Panc1 (cell line): Measurements from ENCODE around the gene CLEC4M. TPM values are rescaled to one million over a fixed set of nuclear protein-coding genes. Genes with fewer than 3 reads are reported as not detected.

ENCODE experiments used
- ATAC-seq: fragments of 200-7000 bp; cut with Tn5 transposase; 2 replicates; pipeline ENCODE4 v1.9.1; 2020; ENCODE audit warnings: mild to moderate bottlenecking, moderate library complexity
- BruUV-seq: library from RNA; stranded (reverse); fragments of 400-500 nt; replicated peaks from 2 replicates; lab custom pipeline; 2021; lab: Mats Ljungman, UMichigan
- CTCF ChIA-PET: fragments of 300-600 bp; sonication (Branson Sonifier 250); formaldehyde crosslinking; loops from one replicate; lab custom pipeline; 2022; ENCODE audit warnings: antibody characterized with exemption; lab: Charles Lee
- POLR2A ChIA-PET: fragments of 300-600 bp; sonication (Branson Sonifier 250); formaldehyde crosslinking; loops from one replicate; lab custom pipeline; 2022; ENCODE audit warnings: antibody characterized with exemption; lab: Charles Lee
- DNase-seq: peaks from one replicate; pipeline ENCODE4 v3.0.0-alpha.2; 2010; ENCODE audit warnings: low read depth, low spot score
- H3K27ac ChIP-seq: 2 replicates; pipeline ENCODE4 v1.5.1; 2011; ENCODE audit warnings: mild to moderate bottlenecking, low read length, inconsistent platforms
- H3K27me3 ChIP-seq: fragments of 200-500 bp; sonication (Bioruptor generic); 2 replicates; pipeline ENCODE4 v1.6.0; 2014; ENCODE audit warnings: low read length, inconsistent platforms; ENCODE audit not compliant: control insufficient read depth, insufficient read depth
- H3K36me3 ChIP-seq: fragments of 200-500 bp; sonication (Bioruptor generic); 2 replicates; pipeline ENCODE4 v1.5.1; 2014; ENCODE audit warnings: inconsistent platforms, mild to moderate bottlenecking, low read length, moderate library complexity; ENCODE audit not compliant: control insufficient read depth, insufficient read depth
- H3K4me1 ChIP-seq: 2 replicates; pipeline ENCODE4 v1.5.1; 2011; ENCODE audit warnings: inconsistent platforms, mild to moderate bottlenecking, low read length, moderate library complexity; ENCODE audit not compliant: control insufficient read depth, insufficient read depth
- H3K4me3 ChIP-seq, 2 experiments: 2 replicates each; pipeline ENCODE4 v1.5.1; 2011 to 2012; ENCODE audit warnings: low read depth in 2 of 2, low read length in 2 of 2, mild to moderate bottlenecking in 2 of 2, inconsistent platforms in 1 of 2, moderate library complexity in 1 of 2
- H3K9me3 ChIP-seq: fragments of 200-500 bp; sonication (Bioruptor generic); 2 replicates; pipeline ENCODE4 v1.5.1; 2014; ENCODE audit warnings: low read depth, mild to moderate bottlenecking, inconsistent platforms, low read length, moderate library complexity; ENCODE audit not compliant: control insufficient read depth, insufficient read depth
- POLR2AphosphoS5 ChIP-seq: IDR thresholded peaks from 2 replicates; pipeline ENCODE4 v1.6.1; 2012; ENCODE audit warnings: mild to moderate bottlenecking, low read depth, low read length, moderate library complexity
- SIN3A ChIP-seq: IDR thresholded peaks from 2 replicates; pipeline ENCODE4 v1.6.1; 2012; ENCODE audit warnings: low read depth, mild to moderate bottlenecking, low read length, moderate library complexity, borderline replicate concordance; ENCODE audit not compliant: insufficient read depth
- TCF7L2 ChIP-seq: IDR thresholded peaks from 2 replicates; pipeline ENCODE4 v1.6.1; 2011; ENCODE audit warnings: mild to moderate bottlenecking, low read depth, low read length, inconsistent platforms
- in situ Hi-C: cut with HindIII; loops from 2 replicates; pipeline ENCODE4 v1.10.0; 2016; ENCODE audit warnings: low sequenced_read_pairs, low pct_unique_long_range_greater_than_20kb
- intact Hi-C: fragments of 100-400 bp; cut with micrococcal nuclease; formaldehyde crosslinking; loops from one replicate; pipeline ENCODE4 v1.10.0; 2022; ENCODE audit not compliant: unreplicated experiment
- total RNA-seq: library from RNA; stranded (reverse); gene quantifications from one replicate; pipeline ENCODE4 v1.2.1, GENCODE V29; 2021; ENCODE audit not compliant: unreplicated experiment
- TF ChIP-seq, protein P1 (sequence below): fragments of 450-650 bp; IDR thresholded peaks from 2 replicates; pipeline ENCODE4 v1.5.1; 2017; ENCODE audit warnings: mild to moderate bottlenecking
- TF ChIP-seq, protein P2 (sequence below), 2 experiments: IDR thresholded peaks; 2 replicates each; pipeline ENCODE4 v1.6.1; 2011 to 2012; ENCODE audit warnings: low read depth in 2 of 2, control low read depth in 1 of 2, low read length in 1 of 2, mild to moderate bottlenecking in 1 of 2, moderate library complexity in 1 of 2; ENCODE audit not compliant: insufficient read depth in 1 of 2

Gene CLEC4M
- total RNA-seq, 1 experiment from 2014 or later: not detected

DNA sequence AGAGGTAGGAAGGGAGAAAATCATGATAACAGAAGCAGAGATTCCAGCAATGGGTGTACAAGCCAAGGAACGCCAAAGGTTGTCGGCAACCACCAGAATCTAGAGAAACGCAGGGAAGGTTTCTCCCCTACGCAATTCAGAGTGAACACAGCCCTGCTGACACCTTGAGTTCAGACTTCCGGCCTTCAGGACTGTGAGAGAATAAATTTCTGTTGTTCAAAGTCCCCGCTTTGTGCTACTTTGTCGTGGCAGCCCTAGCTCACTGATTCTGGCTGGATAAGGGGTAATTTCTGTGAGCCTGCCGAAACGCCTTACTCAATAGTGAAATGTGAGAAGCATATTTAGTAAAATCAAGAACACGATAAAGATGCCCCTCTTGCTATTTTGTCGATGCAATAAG is 25.8 kb upstream of the CLEC4M start:
- POLR2A ChIA-PET: interaction anchor here (0.6 kb wide), 1 partner anchor 93 kb away, joined by 7 read pairs; the partner anchor contains the start of gene EVI5L
- TF ChIP-seq, protein P1, sequence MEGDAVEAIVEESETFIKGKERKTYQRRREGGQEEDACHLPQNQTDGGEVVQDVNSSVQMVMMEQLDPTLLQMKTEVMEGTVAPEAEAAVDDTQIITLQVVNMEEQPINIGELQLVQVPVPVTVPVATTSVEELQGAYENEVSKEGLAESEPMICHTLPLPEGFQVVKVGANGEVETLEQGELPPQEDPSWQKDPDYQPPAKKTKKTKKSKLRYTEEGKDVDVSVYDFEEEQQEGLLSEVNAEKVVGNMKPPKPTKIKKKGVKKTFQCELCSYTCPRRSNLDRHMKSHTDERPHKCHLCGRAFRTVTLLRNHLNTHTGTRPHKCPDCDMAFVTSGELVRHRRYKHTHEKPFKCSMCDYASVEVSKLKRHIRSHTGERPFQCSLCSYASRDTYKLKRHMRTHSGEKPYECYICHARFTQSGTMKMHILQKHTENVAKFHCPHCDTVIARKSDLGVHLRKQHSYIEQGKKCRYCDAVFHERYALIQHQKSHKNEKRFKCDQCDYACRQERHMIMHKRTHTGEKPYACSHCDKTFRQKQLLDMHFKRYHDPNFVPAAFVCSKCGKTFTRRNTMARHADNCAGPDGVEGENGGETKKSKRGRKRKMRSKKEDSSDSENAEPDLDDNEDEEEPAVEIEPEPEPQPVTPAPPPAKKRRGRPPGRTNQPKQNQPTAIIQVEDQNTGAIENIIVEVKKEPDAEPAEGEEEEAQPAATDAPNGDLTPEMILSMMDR: no peak
- TF ChIP-seq, protein P2, sequence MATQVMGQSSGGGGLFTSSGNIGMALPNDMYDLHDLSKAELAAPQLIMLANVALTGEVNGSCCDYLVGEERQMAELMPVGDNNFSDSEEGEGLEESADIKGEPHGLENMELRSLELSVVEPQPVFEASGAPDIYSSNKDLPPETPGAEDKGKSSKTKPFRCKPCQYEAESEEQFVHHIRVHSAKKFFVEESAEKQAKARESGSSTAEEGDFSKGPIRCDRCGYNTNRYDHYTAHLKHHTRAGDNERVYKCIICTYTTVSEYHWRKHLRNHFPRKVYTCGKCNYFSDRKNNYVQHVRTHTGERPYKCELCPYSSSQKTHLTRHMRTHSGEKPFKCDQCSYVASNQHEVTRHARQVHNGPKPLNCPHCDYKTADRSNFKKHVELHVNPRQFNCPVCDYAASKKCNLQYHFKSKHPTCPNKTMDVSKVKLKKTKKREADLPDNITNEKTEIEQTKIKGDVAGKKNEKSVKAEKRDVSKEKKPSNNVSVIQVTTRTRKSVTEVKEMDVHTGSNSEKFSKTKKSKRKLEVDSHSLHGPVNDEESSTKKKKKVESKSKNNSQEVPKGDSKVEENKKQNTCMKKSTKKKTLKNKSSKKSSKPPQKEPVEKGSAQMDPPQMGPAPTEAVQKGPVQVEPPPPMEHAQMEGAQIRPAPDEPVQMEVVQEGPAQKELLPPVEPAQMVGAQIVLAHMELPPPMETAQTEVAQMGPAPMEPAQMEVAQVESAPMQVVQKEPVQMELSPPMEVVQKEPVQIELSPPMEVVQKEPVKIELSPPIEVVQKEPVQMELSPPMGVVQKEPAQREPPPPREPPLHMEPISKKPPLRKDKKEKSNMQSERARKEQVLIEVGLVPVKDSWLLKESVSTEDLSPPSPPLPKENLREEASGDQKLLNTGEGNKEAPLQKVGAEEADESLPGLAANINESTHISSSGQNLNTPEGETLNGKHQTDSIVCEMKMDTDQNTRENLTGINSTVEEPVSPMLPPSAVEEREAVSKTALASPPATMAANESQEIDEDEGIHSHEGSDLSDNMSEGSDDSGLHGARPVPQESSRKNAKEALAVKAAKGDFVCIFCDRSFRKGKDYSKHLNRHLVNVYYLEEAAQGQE (IDR thresholded peaks at IDR 0.05; ENCODE audit: insufficient read depth in 1 of 2, low read depth in 2 of 2, low read length in 1 of 2): no peak
- TF ChIP-seq POLR2AphosphoS5 (no peak), TCF7L2 (no peak), SIN3A (no peak)

DNA sequence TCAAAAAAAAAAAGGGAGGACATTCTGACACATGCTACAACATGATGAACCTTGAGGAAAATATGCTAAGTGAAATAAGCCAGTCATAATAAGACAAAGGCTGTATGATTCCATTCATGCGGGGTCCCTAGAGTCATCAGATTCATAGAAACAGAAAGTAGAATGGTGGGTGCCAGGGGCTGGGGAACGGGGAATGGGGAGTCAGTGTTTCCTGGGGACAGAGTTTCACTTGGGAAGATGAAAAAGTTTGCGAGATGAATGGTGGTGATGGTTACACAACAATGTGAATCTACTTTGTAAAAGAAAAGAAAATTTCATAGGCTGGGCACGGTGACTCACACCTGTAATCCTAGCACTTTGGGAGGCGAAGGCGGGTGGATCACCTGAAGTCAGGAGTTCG is 25.0 kb upstream of the CLEC4M start:
- H3K9me3 ChIP-seq: no peaks in the 10 kb centered on the region
- no peaks in the 10 kb centered on the region for H3K27me3 ChIP-seq
- CTCF ChIA-PET: no interaction called here
- no peak overlapping the region for H3K4me3 ChIP-seq
- TF ChIP-seq, protein P2 (IDR thresholded peaks at IDR 0.05; ENCODE audit: insufficient read depth in 1 of 2, low read depth in 2 of 2, low read length in 1 of 2): no peak
- TF ChIP-seq SIN3A: no peak
- TF ChIP-seq, protein P1: no peak
- no peak for TF ChIP-seq POLR2AphosphoS5
- no peak for TF ChIP-seq TCF7L2
- DNase-seq: no peak
- intact Hi-C loops (no loop called here), in situ Hi-C loops (no loop called here)
- H3K27ac ChIP-seq: no peak overlapping the region
- no peaks in the 10 kb centered on the region for H3K4me1 ChIP-seq
- POLR2A ChIA-PET: no interaction called here
- no TSS peak for BruUV-seq
- no peaks in the 10 kb centered on the region for H3K36me3 ChIP-seq
- ATAC-seq: no peak

More for the DNA sequence above, 25.8 kb upstream of the CLEC4M start:
- in situ Hi-C loops (no loop called here), intact Hi-C loops (no loop called here)
- CTCF ChIA-PET: no interaction called here
- no peak for DNase-seq
- H3K36me3 ChIP-seq: no peaks in the 10 kb centered on the region
- H3K9me3 ChIP-seq: no peaks in the 10 kb centered on the region
- H3K4me3 ChIP-seq: no peak overlapping the region
- H3K4me1 ChIP-seq: no peaks in the 10 kb centered on the region
- ATAC-seq: no peak
- H3K27ac ChIP-seq: no peak overlapping the region
- BruUV-seq: no TSS peak
- no peaks in the 10 kb centered on the region for H3K27me3 ChIP-seq
